H9 (cell line): ENCODE results near the gene CORO2B. TPM values are rescaled to one million over a fixed set of nuclear protein-coding genes. Genes with fewer than 3 reads are reported as not detected.

ENCODE experiments used
- DNase-seq: peaks from one replicate; pipeline ENCODE4 v3.0.0-alpha.2; 2017
- H2AFZ ChIP-seq: one replicate; pipeline ENCODE4 v1.6.1; 2013; ENCODE audit warnings: mild to moderate bottlenecking, low read length, control low read depth, moderate library complexity
- H2AK5ac ChIP-seq: 2 replicates; pipeline ENCODE4 v1.6.1; 2013; ENCODE audit warnings: low read length, control low read depth, mixed read lengths; ENCODE audit not compliant: insufficient read length
- H2BK120ac ChIP-seq: one replicate; pipeline ENCODE4 v1.6.1; 2013; ENCODE audit warnings: low read depth, mild to moderate bottlenecking, low read length, control low read depth, inconsistent platforms; ENCODE audit not compliant: poor library complexity, severe bottlenecking
- H2BK12ac ChIP-seq: 2 replicates; pipeline ENCODE4 v1.6.1; 2013; ENCODE audit warnings: low read length, control low read depth, mixed read lengths, low read depth; ENCODE audit not compliant: insufficient read length
- H2BK15ac ChIP-seq: 2 replicates; pipeline ENCODE4 v1.6.1; 2013; ENCODE audit warnings: low read depth, low read length, control low read depth
- H2BK20ac ChIP-seq: one replicate; pipeline ENCODE4 v1.6.1; 2013; ENCODE audit warnings: low read depth, mild to moderate bottlenecking, low read length, control low read depth, inconsistent platforms; ENCODE audit not compliant: poor library complexity, severe bottlenecking
- H2BK5ac ChIP-seq: 2 replicates; pipeline ENCODE4 v1.6.1; 2013; ENCODE audit warnings: low read length, control low read depth, mixed read lengths; ENCODE audit not compliant: insufficient read length
- H3K14ac ChIP-seq: 2 replicates; pipeline ENCODE4 v1.6.1; 2013; ENCODE audit warnings: low read length, control low read depth; ENCODE audit not compliant: insufficient read depth
- H3K18ac ChIP-seq: 2 replicates; pipeline ENCODE4 v1.6.1; 2013; ENCODE audit warnings: low read depth, mild to moderate bottlenecking, mixed read lengths, low read length, control low read depth; ENCODE audit not compliant: insufficient read length
- H3K23ac ChIP-seq: 2 replicates; pipeline ENCODE4 v1.6.1; 2013; ENCODE audit warnings: low read length, control low read depth, mixed read lengths, low read depth; ENCODE audit not compliant: insufficient read length
- H3K23me2 ChIP-seq: 2 replicates; pipeline ENCODE4 v1.6.1; 2013; ENCODE audit warnings: low read depth, mild to moderate bottlenecking, mixed read lengths, low read length, control low read depth; ENCODE audit not compliant: insufficient read length, poor library complexity, severe bottlenecking
- H3K27ac ChIP-seq: 2 replicates; pipeline ENCODE4 v1.5.1; 2013; ENCODE audit warnings: low read length, control low read depth, mixed read lengths, low read depth; ENCODE audit not compliant: insufficient read length
- H3K27me3 ChIP-seq: 2 replicates; pipeline ENCODE4 v1.6.1; 2013; ENCODE audit warnings: low read length, control low read depth, inconsistent platforms; ENCODE audit not compliant: insufficient read depth
- H3K4ac ChIP-seq: 2 replicates; pipeline ENCODE4 v1.6.1; 2013; ENCODE audit warnings: low read depth, mild to moderate bottlenecking, control low read depth, inconsistent platforms, low read length, moderate library complexity
- H3K4me1 ChIP-seq: 2 replicates; pipeline ENCODE4 v1.6.1; 2013; ENCODE audit warnings: low read length, control low read depth, inconsistent platforms; ENCODE audit not compliant: insufficient read depth
- H3K4me2 ChIP-seq: 2 replicates; pipeline ENCODE4 v1.6.1; 2013; ENCODE audit warnings: low read length, control low read depth, mixed read lengths; ENCODE audit not compliant: insufficient read length, insufficient read depth
- H3K56ac ChIP-seq: 2 replicates; pipeline ENCODE4 v1.6.1; 2013; ENCODE audit warnings: low read depth, mild to moderate bottlenecking, mixed read lengths, low read length, control low read depth; ENCODE audit not compliant: insufficient read length
- H3K79me1 ChIP-seq: 2 replicates; pipeline ENCODE4 v1.6.1; 2013; ENCODE audit warnings: low read depth, mild to moderate bottlenecking, moderate library complexity, low read length, control low read depth, inconsistent platforms; ENCODE audit not compliant: insufficient read depth, poor library complexity, severe bottlenecking
- H3K79me2 ChIP-seq: 2 replicates; pipeline ENCODE4 v1.6.1; 2013; ENCODE audit warnings: low read length, control low read depth, inconsistent platforms; ENCODE audit not compliant: insufficient read depth
- H3K9ac ChIP-seq: 2 replicates; pipeline ENCODE4 v1.6.1; 2013; ENCODE audit warnings: low read length, control low read depth, mixed read lengths; ENCODE audit not compliant: insufficient read length; ENCODE audit errors: extremely low read depth
- H3K9me3 ChIP-seq: one replicate; pipeline ENCODE4 v1.6.1; 2013; ENCODE audit warnings: low read depth, low read length, inconsistent platforms; ENCODE audit not compliant: control insufficient read depth
- H3T11ph ChIP-seq: one replicate; pipeline ENCODE4 v1.6.1; 2013; ENCODE audit warnings: mild to moderate bottlenecking, low read length, control low read depth, inconsistent platforms
- H4K20me1 ChIP-seq: one replicate; pipeline ENCODE4 v1.6.1; 2013; ENCODE audit not compliant: control insufficient read depth, insufficient read length, insufficient read depth
- H4K5ac ChIP-seq: 2 replicates; pipeline ENCODE4 v1.6.1; 2013; ENCODE audit warnings: low read depth, mild to moderate bottlenecking, mixed read lengths, low read length, control low read depth; ENCODE audit not compliant: insufficient read length
- H4K8ac ChIP-seq: replicated peaks from 2 replicates; pipeline ENCODE4 v1.6.1; 2013; ENCODE audit warnings: low read length, control low read depth, mixed read lengths, low read depth; ENCODE audit not compliant: insufficient read length
- H4K91ac ChIP-seq: 2 replicates; pipeline ENCODE4 v1.6.1; 2013; ENCODE audit warnings: low read depth, mild to moderate bottlenecking, moderate library complexity, mixed read lengths, low read length, control low read depth; ENCODE audit not compliant: insufficient read length
- H3K27ac Mint-ChIP-seq, 3 experiments: 2 replicates in 2 of 3; 3 replicates in 1 of 3; pipeline ENCODE4 v1.8.0; 2020 to 2021; ENCODE audit warnings: mixed read lengths in 3 of 3, mild to moderate bottlenecking in 1 of 3, moderate library complexity in 1 of 3
- H3K27me3 Mint-ChIP-seq: 2 replicates; pipeline ENCODE4 v1.8.0; 2021; ENCODE audit warnings: low read depth, mild to moderate bottlenecking, moderate library complexity, mixed read lengths
- H3K36me3 Mint-ChIP-seq, 3 experiments: 2 replicates in 2 of 3; 3 replicates in 1 of 3; pipeline ENCODE4 v1.8.0; 2020 to 2021; ENCODE audit warnings: low read depth in 3 of 3, mixed read lengths in 3 of 3; ENCODE audit not compliant: insufficient read depth in 1 of 3
- H3K4me1 Mint-ChIP-seq, 2 experiments: 2 replicates each; pipeline ENCODE4 v1.8.0; 2020; ENCODE audit warnings: mixed read lengths in 2 of 2
- H3K4me3 Mint-ChIP-seq, 2 experiments: 2 replicates in 1 of 2; 3 replicates in 1 of 2; pipeline ENCODE4 v1.8.0; 2020 to 2021; ENCODE audit warnings: mild to moderate bottlenecking in 2 of 2, mixed read lengths in 2 of 2, moderate library complexity in 1 of 2
- H3K9me3 Mint-ChIP-seq, 2 experiments: 2 replicates in 1 of 2; 3 replicates in 1 of 2; pipeline ENCODE4 v1.8.0; 2020; ENCODE audit warnings: mild to moderate bottlenecking in 2 of 2, mixed read lengths in 2 of 2, moderate library complexity in 1 of 2
- CTCF ChIP-seq: fragments of 200-600 bp; sonication (generic); conservative IDR thresholded peaks from 3 replicates; pipeline ENCODE4 v1.8.0; 2021; ENCODE audit warnings: antibody characterized with exemption, mild to moderate bottlenecking
- WGBS: extraction: QIAGEN DNeasy Blood & Tissue Kit; methylation state at CpG from one replicate; pipeline ENCODE4 v1.1.7; 2013; ENCODE audit warnings: missing lambda C conversion rate, low lambda C conversion rate, mixed read lengths; ENCODE audit not compliant: insufficient read length; ENCODE audit errors: extremely low coverage; 5-methylcytosine and 5-hydroxymethylcytosine counted together
- total RNA-seq: library from RNA; stranded (reverse); gene quantifications from 2 replicates; pipeline ENCODE4 v1.2.1, GENCODE V29; 2021

CORO2B gene
- total RNA-seq, 1 experiment from 2014 or later = 3.1 TPM

- Histone ChIP-seq H3K14ac (no peak overlapping the region), H3K4me2 (no peak overlapping the region), H2AFZ (no peak overlapping the region), H3K27me3 (no peaks in the 10 kb centered on the region), H3K4ac (no peak overlapping the region), H3K18ac (no peak overlapping the region), H4K8ac (no peak overlapping the region), H3K27ac (no peak overlapping the region), H2BK5ac (no peak overlapping the region), H3K9ac (no peak overlapping the region), H2BK20ac (no peak overlapping the region), H3K9me3 (no peaks in the 10 kb centered on the region), H4K91ac (no peak overlapping the region), H3K79me2 (no peaks in the 10 kb centered on the region), H2BK120ac (no peak overlapping the region), H3K23ac (no peak overlapping the region), H4K5ac (no peak overlapping the region), H3K56ac (no peak overlapping the region), H2AK5ac (no peak overlapping the region), H2BK15ac (no peak overlapping the region), H3K79me1 (no peaks in the 10 kb centered on the region), H3K23me2 (no peaks in the 10 kb centered on the region), H3T11ph (no peak overlapping the region), H2BK12ac (no peak overlapping the region), H3K4me1 (no peaks in the 10 kb centered on the region), H4K20me1 (no peaks in the 10 kb centered on the region)
- Mint-ChIP-seq H3K4me1 (peaks cover 14 to 22% of the 10 kb centered on the region in 2 experiments), H3K9me3 (no peaks in the 10 kb centered on the region; a peak in 1 of 5 replicates), H3K27me3 (peaks cover 18% of the 10 kb centered on the region), H3K4me3 (no peak overlapping the region; a peak in 1 of 5 replicates), H3K36me3 (no peaks in the 10 kb centered on the region), H3K27ac (peak overlapping the region in 1 of 3 experiments; percentile 92; a peak in 1 of 7 replicates)
- TF ChIP-seq CTCF = no peak
- no CpG with 5 or more reads among the region's 4 CpGs for WGBS
- DNase-seq = no peak
Measured at GRCh38 chr15:68676926-68677325, 98.1 kb downstream of the CORO2B start.
